ENCODE data around the gene GRIK3.

The GRIK3 gene

DNA sequence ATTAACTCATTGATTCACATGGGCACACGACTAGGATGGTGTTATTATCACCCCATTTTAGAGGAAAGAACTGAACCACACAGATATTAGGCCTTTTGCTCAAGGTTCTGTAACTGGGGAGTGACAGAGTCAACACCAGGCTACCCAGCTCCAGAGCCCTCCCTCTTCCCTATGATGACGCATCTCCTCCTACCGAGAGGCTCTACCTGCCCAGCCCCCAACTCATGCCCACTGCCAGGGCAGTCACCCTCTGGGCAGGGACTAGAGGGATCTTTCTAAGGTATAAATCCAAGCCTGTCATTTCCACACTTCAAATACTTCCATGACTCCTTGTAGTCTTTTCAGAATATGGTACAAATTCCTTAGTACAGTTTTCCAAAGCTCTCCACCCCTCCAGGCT is 171.3 kb downstream of the GRIK3 start:
- no peak overlapping the region for H2BK5ac ChIP-seq (ENCODE audit: low read length)
- H2AK5ac ChIP-seq (ENCODE audit: low read length): no peak overlapping the region
- no peak overlapping the region for H2BK15ac ChIP-seq (replicated peaks; ENCODE audit: low read depth)
- no peaks in the 10 kb centered on the region for H3K4me1 ChIP-seq (ENCODE audit: control insufficient read depth, low read depth, low read length)
- DNase-seq: no peak
- no peak overlapping the region for H3K27ac ChIP-seq (ENCODE audit: low read depth, low read length)
- WGBS (ENCODE audit: extremely low coverage, insufficient coverage, low lambda C conversion rate): no CpG with 5 or more reads among the region's 3 CpGs
- H3K27me3 ChIP-seq (ENCODE audit: insufficient read depth, low read length, poor library complexity): no peaks in the 10 kb centered on the region
- no peak overlapping the region for H2BK120ac ChIP-seq (ENCODE audit: low read depth, low read length)
- H4K8ac ChIP-seq (ENCODE audit: low read depth, low read length): no peak overlapping the region
- no peak overlapping the region for H3K18ac ChIP-seq (ENCODE audit: low read length)
- no peak overlapping the region for H3K9ac ChIP-seq (ENCODE audit: low read length)
- H3K79me1 ChIP-seq (ENCODE audit: low read length): no peaks in the 10 kb centered on the region
- H3K23ac ChIP-seq (ENCODE audit: low read length): no peak overlapping the region
- no peak overlapping the region for H3K4ac ChIP-seq (ENCODE audit: low read depth, low read length)
- no peak overlapping the region for H3K4me3 ChIP-seq (ENCODE audit: low read length)
- no peak overlapping the region for H3K56ac ChIP-seq (ENCODE audit: low read length)
- H3K79me2 ChIP-seq (ENCODE audit: control insufficient read depth, insufficient read depth, low read length): no peaks in the 10 kb centered on the region
- no peaks in the 10 kb centered on the region for H3K36me3 ChIP-seq (ENCODE audit: control insufficient read depth, insufficient read depth, low read length)
- no peak overlapping the region for H3K4me2 ChIP-seq (ENCODE audit: low read length)
- H4K5ac ChIP-seq (ENCODE audit: low read length): no peak overlapping the region

GRCh38 chr1:36861375-36861774 is 172.9 kb downstream of the GRIK3 start:
- no peak overlapping the region for H3K18ac ChIP-seq (ENCODE audit: low read length)
- no peak overlapping the region for H3K4me3 ChIP-seq (ENCODE audit: low read length)
- H2AK5ac ChIP-seq (ENCODE audit: low read length): no peak overlapping the region
- no peak overlapping the region for H3K4ac ChIP-seq (ENCODE audit: low read depth, low read length)
- no peak overlapping the region for H3K56ac ChIP-seq (ENCODE audit: low read length)
- H4K8ac ChIP-seq (ENCODE audit: low read depth, low read length): no peak overlapping the region
- H3K9ac ChIP-seq (ENCODE audit: low read length): no peak overlapping the region
- H3K79me1 ChIP-seq (ENCODE audit: low read length): no peaks in the 10 kb centered on the region
- no peak overlapping the region for H2BK120ac ChIP-seq (ENCODE audit: low read depth, low read length)
- H3K27ac ChIP-seq (ENCODE audit: low read depth, low read length): no peak overlapping the region
- no peak overlapping the region for H2BK15ac ChIP-seq (replicated peaks; ENCODE audit: low read depth)
- no peak overlapping the region for H4K5ac ChIP-seq (ENCODE audit: low read length)
- no peaks in the 10 kb centered on the region for H3K79me2 ChIP-seq (ENCODE audit: control insufficient read depth, insufficient read depth, low read length)
- H3K36me3 ChIP-seq (ENCODE audit: control insufficient read depth, insufficient read depth, low read length): no peaks in the 10 kb centered on the region
- no peak overlapping the region for H3K23ac ChIP-seq (ENCODE audit: low read length)
- no peak for DNase-seq
- WGBS (ENCODE audit: extremely low coverage, insufficient coverage, low lambda C conversion rate): no CpG with 5 or more reads among the region's 2 CpGs
- no peaks in the 10 kb centered on the region for H3K4me1 ChIP-seq (ENCODE audit: control insufficient read depth, low read depth, low read length)
- H3K27me3 ChIP-seq (ENCODE audit: insufficient read depth, low read length, poor library complexity): no peaks in the 10 kb centered on the region
- H3K4me2 ChIP-seq (ENCODE audit: low read length): no peak overlapping the region
- H2BK5ac ChIP-seq (ENCODE audit: low read length): no peak overlapping the region

DNA sequence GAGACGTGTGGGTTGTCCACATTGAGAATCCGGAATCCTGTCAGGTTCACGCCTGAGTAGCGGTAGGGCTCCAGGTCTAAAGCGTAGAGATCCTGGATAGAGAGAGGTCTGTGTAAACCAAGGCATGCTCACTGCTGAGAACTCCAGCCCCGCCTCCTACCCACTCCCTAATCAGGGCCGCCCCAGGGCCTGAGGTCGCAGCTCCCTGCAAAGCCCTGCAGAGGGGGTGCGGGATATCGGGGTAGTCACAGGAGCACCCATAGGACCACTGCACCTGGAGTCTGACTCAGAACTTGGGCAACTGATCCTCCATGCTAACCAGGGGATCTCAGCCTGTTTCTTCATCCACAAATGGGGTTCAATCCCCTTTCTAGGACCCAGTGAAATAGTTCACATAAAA is 174.4 kb downstream of the GRIK3 start:
- H3K18ac ChIP-seq (ENCODE audit: low read length): no peak overlapping the region
- no peaks in the 10 kb centered on the region for H3K27me3 ChIP-seq (ENCODE audit: insufficient read depth, low read length, poor library complexity)
- no peak overlapping the region for H3K27ac ChIP-seq (ENCODE audit: low read depth, low read length)
- no peak overlapping the region for H2BK120ac ChIP-seq (ENCODE audit: low read depth, low read length)
- no peaks in the 10 kb centered on the region for H3K79me2 ChIP-seq (ENCODE audit: control insufficient read depth, insufficient read depth, low read length)
- no peak for DNase-seq
- H3K56ac ChIP-seq (ENCODE audit: low read length): no peak overlapping the region
- H4K5ac ChIP-seq (ENCODE audit: low read length): no peak overlapping the region
- H2BK5ac ChIP-seq (ENCODE audit: low read length): no peak overlapping the region
- no peaks in the 10 kb centered on the region for H3K36me3 ChIP-seq (ENCODE audit: control insufficient read depth, insufficient read depth, low read length)
- H3K9ac ChIP-seq (ENCODE audit: low read length): no peak overlapping the region
- WGBS (ENCODE audit: extremely low coverage, insufficient coverage, low lambda C conversion rate): no CpG with 5 or more reads among the region's 10 CpGs
- H2AK5ac ChIP-seq (ENCODE audit: low read length): no peak overlapping the region
- H3K23ac ChIP-seq (ENCODE audit: low read length): no peak overlapping the region
- no peak overlapping the region for H4K8ac ChIP-seq (ENCODE audit: low read depth, low read length)
- H2BK15ac ChIP-seq (replicated peaks; ENCODE audit: low read depth): no peak overlapping the region
- no peak overlapping the region for H3K4me3 ChIP-seq (ENCODE audit: low read length)
- no peaks in the 10 kb centered on the region for H3K4me1 ChIP-seq (ENCODE audit: control insufficient read depth, low read depth, low read length)
- no peaks in the 10 kb centered on the region for H3K79me1 ChIP-seq (ENCODE audit: low read length)
- no peak overlapping the region for H3K4ac ChIP-seq (ENCODE audit: low read depth, low read length)
- H3K4me2 ChIP-seq (ENCODE audit: low read length): no peak overlapping the region

- Histone ChIP-seq H3K79me1 (ENCODE audit: low read length) (no peaks in the 10 kb centered on the region), H3K23ac (ENCODE audit: low read length) (no peak overlapping the region), H3K27ac (ENCODE audit: low read depth, low read length) (no peak overlapping the region), H3K27me3 (ENCODE audit: insufficient read depth, low read length, poor library complexity) (no peaks in the 10 kb centered on the region), H3K4ac (ENCODE audit: low read depth, low read length) (no peak overlapping the region), H3K4me3 (ENCODE audit: low read length) (no peak overlapping the region), H4K5ac (ENCODE audit: low read length) (no peak overlapping the region), H3K36me3 (ENCODE audit: control insufficient read depth, insufficient read depth, low read length) (no peaks in the 10 kb centered on the region), H3K79me2 (ENCODE audit: control insufficient read depth, insufficient read depth, low read length) (no peaks in the 10 kb centered on the region), H2BK5ac (ENCODE audit: low read length) (no peak overlapping the region), H4K8ac (ENCODE audit: low read depth, low read length) (no peak overlapping the region), H3K9ac (ENCODE audit: low read length) (no peak overlapping the region), H3K4me2 (ENCODE audit: low read length) (no peak overlapping the region), H3K4me1 (ENCODE audit: control insufficient read depth, low read depth, low read length) (no peaks in the 10 kb centered on the region), H3K18ac (ENCODE audit: low read length) (no peak overlapping the region), H3K56ac (ENCODE audit: low read length) (no peak overlapping the region), H2BK120ac (ENCODE audit: low read depth, low read length) (no peak overlapping the region), H2BK15ac (replicated peaks; ENCODE audit: low read depth) (no peak overlapping the region), H2AK5ac (ENCODE audit: low read length) (no peak overlapping the region)
- no CpG with 5 or more reads among the region's 14 CpGs for WGBS (ENCODE audit: extremely low coverage, insufficient coverage, low lambda C conversion rate)
- DNase-seq: no peak
Measured at GRCh38 chr1:36858981-36859380, 175.3 kb downstream of the GRIK3 start.

DNA sequence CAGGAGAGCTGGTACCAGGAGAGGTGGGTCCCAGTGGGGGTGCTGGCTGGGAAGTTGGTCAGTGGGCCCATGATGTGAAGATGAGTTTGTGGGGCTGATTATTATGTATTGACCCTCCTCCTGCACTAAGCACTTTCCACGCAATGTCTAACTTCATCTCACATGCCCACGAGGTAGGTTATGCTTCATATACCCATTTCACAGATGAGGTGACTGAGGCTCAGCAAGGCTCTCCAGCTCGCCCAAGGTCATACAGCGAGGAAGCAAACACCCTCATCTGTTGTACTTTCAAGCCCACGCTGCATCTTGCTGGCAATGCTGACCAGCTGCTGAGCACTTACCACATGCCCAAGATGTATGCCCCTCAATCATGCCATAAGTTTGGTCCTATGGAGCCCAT is 175.8 kb downstream of the GRIK3 start:
- Histone ChIP-seq H3K18ac (ENCODE audit: low read length) (no peak overlapping the region), H4K5ac (ENCODE audit: low read length) (no peak overlapping the region), H3K27me3 (ENCODE audit: insufficient read depth, low read length, poor library complexity) (no peaks in the 10 kb centered on the region), H3K79me1 (ENCODE audit: low read length) (no peaks in the 10 kb centered on the region), H3K4ac (ENCODE audit: low read depth, low read length) (no peak overlapping the region), H3K9ac (ENCODE audit: low read length) (no peak overlapping the region), H3K4me2 (ENCODE audit: low read length) (no peak overlapping the region), H4K8ac (ENCODE audit: low read depth, low read length) (no peak overlapping the region), H2AK5ac (ENCODE audit: low read length) (no peak overlapping the region), H3K4me3 (ENCODE audit: low read length) (no peak overlapping the region), H3K23ac (ENCODE audit: low read length) (no peak overlapping the region), H3K27ac (ENCODE audit: low read depth, low read length) (no peak overlapping the region), H3K4me1 (ENCODE audit: control insufficient read depth, low read depth, low read length) (no peaks in the 10 kb centered on the region), H3K56ac (ENCODE audit: low read length) (no peak overlapping the region), H2BK5ac (ENCODE audit: low read length) (no peak overlapping the region), H2BK15ac (replicated peaks; ENCODE audit: low read depth) (no peak overlapping the region), H3K36me3 (ENCODE audit: control insufficient read depth, insufficient read depth, low read length) (no peaks in the 10 kb centered on the region), H2BK120ac (ENCODE audit: low read depth, low read length) (no peak overlapping the region), H3K79me2 (ENCODE audit: control insufficient read depth, insufficient read depth, low read length) (no peaks in the 10 kb centered on the region)
- DNase-seq: no peak
- WGBS (ENCODE audit: extremely low coverage, insufficient coverage, low lambda C conversion rate): no CpG with 5 or more reads among the region's 5 CpGs

GRCh38 chr1:36857754-36858153 is 176.6 kb downstream of the GRIK3 start:
- Histone ChIP-seq H4K8ac (ENCODE audit: low read depth, low read length) (no peak overlapping the region), H4K5ac (ENCODE audit: low read length) (no peak overlapping the region), H3K23ac (ENCODE audit: low read length) (no peak overlapping the region), H3K79me2 (ENCODE audit: control insufficient read depth, insufficient read depth, low read length) (no peaks in the 10 kb centered on the region), H2AK5ac (ENCODE audit: low read length) (no peak overlapping the region), H3K4ac (ENCODE audit: low read depth, low read length) (no peak overlapping the region), H3K18ac (ENCODE audit: low read length) (no peak overlapping the region), H3K4me3 (ENCODE audit: low read length) (no peak overlapping the region), H3K4me1 (ENCODE audit: control insufficient read depth, low read depth, low read length) (no peaks in the 10 kb centered on the region), H3K27ac (ENCODE audit: low read depth, low read length) (no peak overlapping the region), H3K36me3 (ENCODE audit: control insufficient read depth, insufficient read depth, low read length) (no peaks in the 10 kb centered on the region), H3K79me1 (ENCODE audit: low read length) (no peaks in the 10 kb centered on the region), H3K9ac (ENCODE audit: low read length) (no peak overlapping the region), H3K27me3 (ENCODE audit: insufficient read depth, low read length, poor library complexity) (no peaks in the 10 kb centered on the region), H2BK15ac (replicated peaks; ENCODE audit: low read depth) (no peak overlapping the region), H3K56ac (ENCODE audit: low read length) (no peak overlapping the region), H2BK120ac (ENCODE audit: low read depth, low read length) (no peak overlapping the region), H3K4me2 (ENCODE audit: low read length) (no peak overlapping the region), H2BK5ac (ENCODE audit: low read length) (no peak overlapping the region)
- no peak for DNase-seq
- WGBS (ENCODE audit: extremely low coverage, insufficient coverage, low lambda C conversion rate): no CpG with 5 or more reads among the region's 5 CpGs

Measured in mesendoderm (in vitro differentiated cells).